SU-DHL-6 (cell line): ENCODE measurements around the gene RECQL5.

Source experiments
- EZH2phosphoT487 ChIP-seq: fragments of 200-600 bp; sonication (generic), shearing (Covaris generic); conservative IDR thresholded peaks from 2 replicates; pipeline ENCODE4 v1.6.1; 2018; ENCODE audit warnings: mild to moderate bottlenecking, antibody characterized with exemption, low read length, moderate library complexity, mixed read lengths
- TF ChIP-seq, protein P1 (sequence below): fragments of 200-600 bp; sonication (generic); IDR thresholded peaks from one replicate; pipeline ENCODE4 v1.5.1; 2017; ENCODE audit warnings: antibody characterized with exemption, mild to moderate bottlenecking, low read length, moderate library complexity; ENCODE audit not compliant: insufficient read depth, poor library complexity, severe bottlenecking

DNA sequence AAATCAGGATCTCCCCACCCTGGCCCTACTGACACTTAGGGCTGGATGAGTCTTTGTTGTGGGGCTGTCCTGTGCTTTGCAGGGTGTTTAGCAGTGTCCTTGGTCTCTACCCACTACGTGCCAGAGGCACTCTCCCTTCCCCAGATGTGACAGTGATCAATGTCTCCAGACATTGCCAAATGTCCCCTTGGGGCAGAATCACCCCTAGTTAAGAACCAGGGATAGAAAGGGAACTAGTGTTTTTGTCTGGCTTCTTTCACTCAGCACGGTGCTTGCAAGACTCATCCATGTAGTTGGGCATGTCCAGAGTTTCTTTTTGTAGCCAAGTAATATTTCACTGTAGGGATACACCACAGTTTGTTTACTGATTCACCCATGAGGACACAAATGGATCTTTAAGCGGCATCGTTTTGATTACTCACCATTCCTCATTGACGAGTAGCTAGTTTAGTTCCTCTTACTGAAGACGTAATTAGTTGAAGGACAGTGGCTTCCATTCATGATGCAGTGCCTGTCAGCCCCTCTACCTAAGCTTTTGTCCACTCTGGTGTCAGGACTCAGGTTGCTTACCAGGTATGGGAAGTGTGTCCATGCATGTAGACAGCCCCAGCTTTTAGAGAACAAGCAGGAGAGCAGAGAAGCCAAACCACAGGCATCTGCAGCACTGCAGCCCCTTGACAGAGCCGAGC is 28.3 kb upstream of the RECQL5 start:
- TF ChIP-seq, protein P1, sequence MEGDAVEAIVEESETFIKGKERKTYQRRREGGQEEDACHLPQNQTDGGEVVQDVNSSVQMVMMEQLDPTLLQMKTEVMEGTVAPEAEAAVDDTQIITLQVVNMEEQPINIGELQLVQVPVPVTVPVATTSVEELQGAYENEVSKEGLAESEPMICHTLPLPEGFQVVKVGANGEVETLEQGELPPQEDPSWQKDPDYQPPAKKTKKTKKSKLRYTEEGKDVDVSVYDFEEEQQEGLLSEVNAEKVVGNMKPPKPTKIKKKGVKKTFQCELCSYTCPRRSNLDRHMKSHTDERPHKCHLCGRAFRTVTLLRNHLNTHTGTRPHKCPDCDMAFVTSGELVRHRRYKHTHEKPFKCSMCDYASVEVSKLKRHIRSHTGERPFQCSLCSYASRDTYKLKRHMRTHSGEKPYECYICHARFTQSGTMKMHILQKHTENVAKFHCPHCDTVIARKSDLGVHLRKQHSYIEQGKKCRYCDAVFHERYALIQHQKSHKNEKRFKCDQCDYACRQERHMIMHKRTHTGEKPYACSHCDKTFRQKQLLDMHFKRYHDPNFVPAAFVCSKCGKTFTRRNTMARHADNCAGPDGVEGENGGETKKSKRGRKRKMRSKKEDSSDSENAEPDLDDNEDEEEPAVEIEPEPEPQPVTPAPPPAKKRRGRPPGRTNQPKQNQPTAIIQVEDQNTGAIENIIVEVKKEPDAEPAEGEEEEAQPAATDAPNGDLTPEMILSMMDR, result no peak
- no peak for TF ChIP-seq EZH2phosphoT487
